SHP77 (cell line): ENCODE results near the gene CHFR.
"Not testable (repeated sequence)": the region's sequence is repeated elsewhere in the genome, so short reads cannot be mapped to it uniquely, and the experiment has no call there.

Experiments
- DNase-seq, 2 experiments: peaks; one replicate each; lab custom pipeline; 2025; lab: John Stamatoyannopoulos, UW

Gene CHFR

GRCh38 chr12:132887513-132888351, at the start of gene CHFR:
TSS of gene CHFR (minus strand) at chr12:132887605. CDS start at chr12:132887328, 277 bp downstream.
- peak; percentile 99 to 100 for DNase-seq

- DNase-seq, result not testable (repeated sequence)
These were observed 49.5 kb upstream of the CHFR start for GRCh38 chr12:132936921-132937320.

- no peak for DNase-seq
These were observed 48.8 kb upstream of the CHFR start for GRCh38 chr12:132936163-132936562.

- DNase-seq, result no peak
These were observed 39.0 kb upstream of the CHFR start for GRCh38 chr12:132926415-132926833.

GRCh38 chr12:132925597-132926414, 38.4 kb upstream of the CHFR start:
- no peak for DNase-seq

GRCh38 chr12:132924356-132924755, 37.0 kb upstream of the CHFR start:
- no peak for DNase-seq

GRCh38 chr12:132923356-132923909, 36.0 kb upstream of the CHFR start:
- DNase-seq, result no peak

- no peak for DNase-seq
These were observed 35.3 kb upstream of the CHFR start for GRCh38 chr12:132922676-132923075.

GRCh38 chr12:132921685-132922084, 34.3 kb upstream of the CHFR start:
- DNase-seq, result no peak

- DNase-seq, result no peak
These were observed 31.3 kb upstream of the CHFR start for GRCh38 chr12:132918680-132919079.

- no peak for DNase-seq
These were observed 21.6 kb upstream of the CHFR start for GRCh38 chr12:132909030-132909368.

GRCh38 chr12:132908145-132909029, 21.0 kb upstream of the CHFR start:
- DNase-seq, result no peak

- not testable (repeated sequence) for DNase-seq
These were observed 20.4 kb upstream of the CHFR start for GRCh38 chr12:132907789-132908144.

- no peak for DNase-seq
These were observed 19.8 kb upstream of the CHFR start for GRCh38 chr12:132907216-132907615.

GRCh38 chr12:132904718-132905328, 17.4 kb upstream of the CHFR start:
- DNase-seq, result no peak

GRCh38 chr12:132899033-132899432, 11.6 kb upstream of the CHFR start:
- no peak for DNase-seq

- DNase-seq, result no peak
These were observed 1.4 kb upstream of the CHFR start for GRCh38 chr12:132888852-132889251.

GRCh38 chr12:132886529-132887477, 602 bp downstream of the CHFR start:
- DNase-seq, result peak; percentile 44 to 61

GRCh38 chr12:132881818-132882217, 5.6 kb downstream of the CHFR start:
- DNase-seq, result no peak

- DNase-seq, result not testable (repeated sequence)
These were observed 12.8 kb downstream of the CHFR start for GRCh38 chr12:132874620-132875019.
